SK-N-MC (cell line): Measurements from ENCODE around the gene ZNF438.

Source experiments
- EZH2 ChIP-seq: fragments of 200-600 bp; sonication (generic); IDR thresholded peaks from one replicate; pipeline ENCODE4 v1.6.1; 2017; ENCODE audit warnings: antibody characterized with exemption
- POLR2AphosphoS5 ChIP-seq: IDR thresholded peaks from 2 replicates; pipeline ENCODE4 v1.6.1; 2012; ENCODE audit warnings: mild to moderate bottlenecking, low read depth, low read length, borderline replicate concordance

DNA sequence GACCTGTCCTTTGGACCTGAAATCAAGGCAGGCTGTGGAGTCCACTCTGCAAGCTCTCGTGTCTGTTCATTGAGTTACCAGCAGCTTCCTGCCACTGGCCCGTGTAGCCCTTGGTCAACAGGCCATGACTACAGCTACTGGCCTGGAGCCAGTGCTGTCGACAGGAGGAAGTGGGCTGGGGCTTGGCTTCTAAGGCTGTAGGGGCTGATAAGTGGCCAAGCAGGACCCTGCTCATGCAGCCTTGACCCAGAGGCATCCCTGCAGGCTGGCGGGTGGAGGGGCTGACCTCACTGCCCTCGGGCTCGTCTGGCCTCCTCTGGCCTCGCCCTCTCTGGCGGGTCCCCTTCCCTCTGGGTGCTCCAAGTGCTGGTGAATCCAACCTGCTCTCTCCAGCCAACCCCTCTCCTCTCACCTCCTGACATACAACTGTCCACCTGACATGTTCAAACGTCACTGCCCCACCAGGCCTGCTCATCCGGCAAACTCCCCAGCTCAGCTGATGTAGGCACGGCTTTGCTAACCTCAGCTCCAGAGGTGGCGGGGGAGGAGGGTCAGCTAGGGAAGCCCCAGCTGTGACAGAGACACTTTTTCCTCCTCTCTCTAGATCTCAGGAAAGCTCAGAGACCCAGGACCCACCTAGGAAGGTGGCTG is 213.5 kb downstream of the ZNF438 start:
- TF ChIP-seq EZH2 (no peak), POLR2AphosphoS5 (no peak)
